ENCODE results near the gene BANF1. TPM values are rescaled to one million over a fixed set of nuclear protein-coding genes. Genes with fewer than 3 reads are reported as not detected.

BANF1 gene
- total and polyA plus RNA-seq, 12 donors, result 63.1 to 364 (median 193) TPM

GRCh38 chr11:66044757-66045156 is 42.5 kb downstream of the BANF1 start:
- Histone ChIP-seq H3K27me3 (peaks cover 7% of the 10 kb centered on the region), H3K36me3 (replicated peaks in 1 of 2) (no peaks in the 10 kb centered on the region), H3K27ac (no peak overlapping the region), H3K9me3 (replicated peaks in 1 of 3) (no peaks in the 10 kb centered on the region), H3K4me3 (no peak overlapping the region), H3K4me1 (replicated peaks in 1 of 2) (no peaks in the 10 kb centered on the region)
- intact Hi-C loops (cut with DNase I), result no loop called here
- TF ChIP-seq POLR2A (IDR thresholded peaks at IDR 0.05) (no peak), CTCF (IDR thresholded peaks at IDR 0.05) (no peak)
- no peak for DNase-seq
- WGBS, 4 donors, result 32 to 47% (median 38%) methylated on average over 6 of the region's 6 CpGs

- intact Hi-C loops (cut with DNase I), result no loop called here
- WGBS, 4 donors, result 12 to 33% (median 16%) methylated on average over 3 to 11 of the region's 11 CpGs
- peak; percentile 70 to 93 (median 89) for TF ChIP-seq CTCF (IDR thresholded peaks at IDR 0.05)
- TF ChIP-seq POLR2A (IDR thresholded peaks at IDR 0.05), result no peak
Observed at GRCh38 chr11:66045177-66045639, 42.9 kb downstream of the BANF1 start.

DNA sequence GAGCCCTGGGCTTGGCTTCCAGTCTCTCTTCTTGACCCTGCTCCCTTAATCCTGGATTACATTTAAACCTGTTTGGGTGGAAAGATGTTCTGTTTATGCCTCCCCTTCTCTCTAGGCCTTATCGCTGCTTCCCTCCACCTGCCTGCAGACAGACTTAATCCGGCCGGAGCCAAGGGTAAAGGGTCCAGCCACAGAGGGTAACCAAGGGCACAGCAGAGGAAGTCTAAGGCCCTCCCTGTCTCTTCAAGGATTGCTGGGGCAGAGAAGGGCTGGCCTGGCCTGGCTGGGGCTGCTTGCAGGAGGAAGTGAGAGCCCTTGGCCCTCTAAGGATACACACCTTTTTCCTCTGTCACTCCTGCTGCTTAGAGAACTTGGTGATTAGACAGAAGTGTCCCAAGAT is 44.6 kb downstream of the BANF1 start:
- H3K27ac ChIP-seq, result no peak overlapping the region
- intact Hi-C loops (cut with DNase I), result no loop called here

More at GRCh38 chr11:66045177-66045639, 42.9 kb downstream of the BANF1 start:
- Histone ChIP-seq H3K27ac (no peak overlapping the region), H3K4me3 (no peak overlapping the region), H3K4me1 (replicated peaks in 1 of 2) (no peaks in the 10 kb centered on the region), H3K36me3 (replicated peaks in 1 of 2) (no peaks in the 10 kb centered on the region), H3K27me3 (peaks cover 7% of the 10 kb centered on the region), H3K9me3 (replicated peaks in 1 of 3) (no peaks in the 10 kb centered on the region)
- DNase-seq, result peak; percentile 68 to 82 (median 78)

More for the DNA sequence above, 44.6 kb downstream of the BANF1 start:
- Histone ChIP-seq H3K27me3 (peaks cover 7% of the 10 kb centered on the region), H3K4me3 (no peak overlapping the region), H3K9me3 (replicated peaks in 1 of 3) (no peaks in the 10 kb centered on the region), H3K36me3 (replicated peaks in 1 of 2) (no peaks in the 10 kb centered on the region), H3K4me1 (replicated peaks in 1 of 2) (peaks cover 0 to 7% of the 10 kb centered on the region in 2 donors)
- WGBS, 4 donors, result 69 to 89% (median 82%) methylated on average over 3 of the region's 3 CpGs
- no peak for TF ChIP-seq CTCF (IDR thresholded peaks at IDR 0.05)
- TF ChIP-seq POLR2A (IDR thresholded peaks at IDR 0.05), result no peak
- no peak for DNase-seq
